ENCODE data around the gene MGRN1. TPM values are rescaled to one million over a fixed set of nuclear protein-coding genes. Genes with fewer than 3 reads are reported as not detected.

The MGRN1 gene
- total and polyA plus RNA-seq, 2 of the 13 experiments (the other 11 are each of a cell fraction or from before 2014, with no cell fraction given): 11.9 to 12.6 TPM

DNA sequence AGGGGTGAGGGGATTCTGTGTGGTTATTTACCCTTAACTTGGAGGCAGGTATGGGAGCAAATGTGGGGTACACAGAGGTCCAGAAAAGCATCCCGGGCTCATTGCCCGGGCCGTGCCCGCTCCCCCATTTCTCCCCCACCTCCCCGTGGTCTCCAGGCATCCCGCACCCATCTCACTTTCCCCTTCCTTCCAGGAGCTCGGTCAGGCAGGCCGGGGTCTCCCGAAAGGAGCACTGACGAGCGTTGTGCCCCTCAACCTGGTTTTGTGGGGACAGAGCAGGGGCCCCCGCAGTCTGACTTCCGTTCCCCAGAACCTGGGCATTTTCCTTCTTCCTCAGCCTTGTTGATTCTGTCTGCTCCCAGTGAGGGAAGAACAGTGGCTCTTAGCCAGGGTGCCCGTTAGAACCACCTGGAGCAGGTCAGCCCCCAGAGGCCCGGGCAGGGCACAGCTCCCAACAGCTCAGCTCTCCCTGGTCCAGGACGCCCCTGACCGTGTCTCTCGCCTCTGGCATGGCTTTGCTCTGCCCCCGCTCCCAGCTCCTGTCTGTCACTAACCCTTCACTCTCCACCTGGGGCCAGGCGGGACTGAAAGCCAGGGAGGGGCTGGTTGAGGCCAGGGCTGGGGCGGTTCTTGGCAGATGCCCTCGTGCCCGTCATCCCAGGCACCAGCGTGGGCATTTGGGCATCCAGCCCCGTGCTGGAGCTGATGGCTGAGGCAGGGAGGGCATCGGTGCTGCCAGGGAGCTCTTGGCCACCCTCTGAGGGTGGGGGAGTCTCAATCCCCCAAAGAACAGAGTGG is 56.2 kb downstream of the MGRN1 start:
- in situ Hi-C loops (cut with HindIII; ENCODE audit: extremely low pct_ligation_motif_present, low pct_unique_long_range_greater_than_20kb) (no loop called here), intact Hi-C loops (cut with micrococcal nuclease; ENCODE audit: unreplicated experiment) (no loop called here)
- H3K4me2 ChIP-seq (ENCODE audit: low read depth, low read length): no peak overlapping the region
- no peak for ATAC-seq
- FAIRE-seq: no peak
- H3K79me2 ChIP-seq (ENCODE audit: insufficient read depth, low read length): peaks cover 3% of the 10 kb centered on the region
- no peaks in the 10 kb centered on the region for H3K9me3 ChIP-seq (ENCODE audit: low read length)
- CTCF ChIA-PET (ENCODE audit: low intra/inter-chr PET ratio, low total read pairs): no interaction called here
- no peaks in the 10 kb centered on the region for H3K27me3 ChIP-seq (ENCODE audit: control insufficient read depth in 1 of 2, insufficient read depth in 2 of 2, low read length in 2 of 2)
- no TSS peak for BruUV-seq (replicated peaks)
- DNase-seq (ENCODE audit: low spot score): no peak
- H2AFZ ChIP-seq (ENCODE audit: low read length): no peak overlapping the region
- POLR2A ChIA-PET: no interaction called here
- 96% methylated on average over 23 of the region's 26 CpGs for WGBS (ENCODE audit: low lambda C conversion rate)
- peaks cover 29% of the 10 kb centered on the region for H3K4me1 ChIP-seq (ENCODE audit: insufficient read depth, low read length)
- H4K20me1 ChIP-seq (ENCODE audit: insufficient read depth, low read length): no peaks in the 10 kb centered on the region
- H3K27ac ChIP-seq (ENCODE audit: extremely low read length, insufficient read depth, low read length): no peak overlapping the region
- peaks cover 24 to 66% of the 10 kb centered on the region in 2 experiments; a peak in 4 of 5 replicates for H3K36me3 ChIP-seq (replicated peaks in 1 of 2; ENCODE audit: control insufficient read depth in 1 of 2, insufficient read depth in 2 of 2, low read length in 2 of 2)
- no peak overlapping the region for H3K4me3 ChIP-seq (replicated peaks in 1 of 3; ENCODE audit: insufficient read depth in 1 of 3, low read depth in 2 of 3, low read length in 3 of 3)
- H3K9ac ChIP-seq (ENCODE audit: insufficient read depth, low read depth, low read length): no peak overlapping the region
- no peak for TF ChIP-seq HNRNPK (IDR thresholded peaks at IDR 0.05; ENCODE audit: low read depth, low read length, poor library complexity, severe bottlenecking)
- TF ChIP-seq NFRKB (IDR thresholded peaks at IDR 0.05): no peak
- no peak for TF ChIP-seq SMAD1 (CRISPR knock-in tag; IDR thresholded peaks at IDR 0.05; ENCODE audit: borderline replicate concordance, low read depth)
- TF ChIP-seq TOPORS (CRISPR knock-in tag; IDR thresholded peaks at IDR 0.05): no peak
- TF ChIP-seq YEATS4 (CRISPR knock-in tag; IDR thresholded peaks at IDR 0.05; ENCODE audit: borderline replicate concordance): no peak
- TF ChIP-seq ZNF430 (CRISPR knock-in tag; IDR thresholded peaks at IDR 0.05): no peak
- TF ChIP-seq ZNF496 (CRISPR knock-in tag; IDR thresholded peaks at IDR 0.05; ENCODE audit: insufficient replicate concordance): no peak
- TF ChIP-seq ZNF564 (CRISPR knock-in tag; IDR thresholded peaks at IDR 0.05): no peak
- TF ChIP-seq SIN3B (IDR thresholded peaks at IDR 0.05; ENCODE audit: low read length): no peak
- peak; percentile 51 for TF ChIP-seq AGO2 (optimal IDR thresholded peaks at IDR 0.05; ENCODE audit: low read depth, low read length)
- TF ChIP-seq HNRNPL (IDR thresholded peaks at IDR 0.05; ENCODE audit: low read depth, low read length): peak; percentile 52; the same call in 1 of the 2 replicates
- no peak for TF ChIP-seq ZNF333 (CRISPR knock-in tag; IDR thresholded peaks at IDR 0.05; ENCODE audit: borderline replicate concordance)
- no peak for TF ChIP-seq NRL (CRISPR knock-in tag; IDR thresholded peaks at IDR 0.05; ENCODE audit: borderline replicate concordance)
- TF ChIP-seq XBP1 (CRISPR knock-in tag; IDR thresholded peaks at IDR 0.05): no peak
- TF ChIP-seq ZFP37 (CRISPR knock-in tag; IDR thresholded peaks at IDR 0.05; ENCODE audit: borderline replicate concordance): no peak
- TF ChIP-seq RBFOX2 (IDR thresholded peaks at IDR 0.05; ENCODE audit: low read depth, low read length): 0 out of 2 replicates have a peak, but pooled peaks have one; percentile 10
- TF ChIP-seq ZBTB21 (CRISPR knock-in tag; IDR thresholded peaks at IDR 0.05): no peak
- TF ChIP-seq RARG (CRISPR knock-in tag; IDR thresholded peaks at IDR 0.05; ENCODE audit: low read depth): no peak
- TF ChIP-seq RBM22 (optimal IDR thresholded peaks at IDR 0.05; ENCODE audit: low read length): peak; percentile 9
- TF ChIP-seq, protein P1, sequence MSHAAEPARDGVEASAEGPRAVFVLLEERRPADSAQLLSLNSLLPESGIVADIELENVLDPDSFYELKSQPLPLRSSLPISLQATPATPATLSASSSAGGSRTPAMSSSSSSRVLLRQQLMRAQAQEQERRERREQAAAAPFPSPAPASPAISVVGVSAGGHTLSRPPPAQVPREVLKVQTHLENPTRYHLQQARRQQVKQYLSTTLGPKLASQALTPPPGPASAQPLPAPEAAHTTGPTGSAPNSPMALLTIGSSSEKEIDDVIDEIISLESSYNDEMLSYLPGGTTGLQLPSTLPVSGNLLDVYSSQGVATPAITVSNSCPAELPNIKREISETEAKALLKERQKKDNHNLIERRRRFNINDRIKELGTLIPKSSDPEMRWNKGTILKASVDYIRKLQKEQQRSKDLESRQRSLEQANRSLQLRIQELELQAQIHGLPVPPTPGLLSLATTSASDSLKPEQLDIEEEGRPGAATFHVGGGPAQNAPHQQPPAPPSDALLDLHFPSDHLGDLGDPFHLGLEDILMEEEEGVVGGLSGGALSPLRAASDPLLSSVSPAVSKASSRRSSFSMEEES (CRISPR knock-in tag; IDR thresholded peaks at IDR 0.05): no peak
- no peak for TF ChIP-seq BRCA1 (CRISPR knock-in tag; IDR thresholded peaks at IDR 0.05)
- TF ChIP-seq ATAD3A (CRISPR knock-in tag; IDR thresholded peaks at IDR 0.05): no peak
- no peak for TF ChIP-seq ZNF780A (CRISPR knock-in tag; IDR thresholded peaks at IDR 0.05)
- no peak for TF ChIP-seq SMC3 (IDR thresholded peaks at IDR 0.05; ENCODE audit: low read length)
- TF ChIP-seq, protein P2, sequence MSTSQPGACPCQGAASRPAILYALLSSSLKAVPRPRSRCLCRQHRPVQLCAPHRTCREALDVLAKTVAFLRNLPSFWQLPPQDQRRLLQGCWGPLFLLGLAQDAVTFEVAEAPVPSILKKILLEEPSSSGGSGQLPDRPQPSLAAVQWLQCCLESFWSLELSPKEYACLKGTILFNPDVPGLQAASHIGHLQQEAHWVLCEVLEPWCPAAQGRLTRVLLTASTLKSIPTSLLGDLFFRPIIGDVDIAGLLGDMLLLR (CRISPR knock-in tag; IDR thresholded peaks at IDR 0.05): no peak
- TF ChIP-seq NFKBIZ (CRISPR knock-in tag; IDR thresholded peaks at IDR 0.05): no peak
- TF ChIP-seq HMG20B (CRISPR knock-in tag; conservative IDR thresholded peaks at IDR 0.05): no peak

All from HepG2 (cell line).